ENCODE results near the gene MAPK8IP1. TPM values are rescaled to one million over a fixed set of nuclear protein-coding genes. Genes with fewer than 3 reads are reported as not detected.

The MAPK8IP1 gene
- total RNA-seq, 4 donors from 2014 or later, result 4.6 to 6.5 (median 5.4) TPM

- no peak for TF ChIP-seq POLR2A (IDR thresholded peaks at IDR 0.05)
- TF ChIP-seq CTCF (IDR thresholded peaks at IDR 0.05), result no peak
- intact Hi-C loops (cut with DNase I; ENCODE audit: low total_unique reads), result no loop called here
- DNase-seq (ENCODE audit: low spot score in 2 of 2), result peak in 1 of 2 donors; percentile 74
- 13 to 24% methylated on average over 1 of the region's 1 CpG for WGBS, 2 donors
- H3K4me3 ChIP-seq (ENCODE audit: low read depth, poor library complexity, severe bottlenecking), result no peak overlapping the region
These were observed 32.7 kb upstream of the MAPK8IP1 start for GRCh38 chr11:45852712-45853101.

GRCh38 chr11:45853332-45854219 is 31.9 kb upstream of the MAPK8IP1 start:
- intact Hi-C loops (cut with DNase I; ENCODE audit: low total_unique reads), result no loop called here
- no peak overlapping the region for H3K4me3 ChIP-seq (ENCODE audit: low read depth, poor library complexity, severe bottlenecking)
- DNase-seq (ENCODE audit: low spot score in 2 of 2), result peak in 1 of 2 donors; percentile 77
- WGBS, 2 donors, result 66 to 67% methylated on average over 7 of the region's 7 CpGs
- TF ChIP-seq CTCF (IDR thresholded peaks at IDR 0.05) (no peak), POLR2A (IDR thresholded peaks at IDR 0.05) (no peak)

- H3K4me3 ChIP-seq (ENCODE audit: low read depth, poor library complexity, severe bottlenecking), result no peak overlapping the region
- 46 to 56% methylated on average over 5 of the region's 5 CpGs for WGBS, 2 donors
- DNase-seq (ENCODE audit: low spot score in 2 of 2), result peak in 1 of 2 donors; percentile 73
- intact Hi-C loops (cut with DNase I; ENCODE audit: low total_unique reads), result no loop called here
- TF ChIP-seq POLR2A (IDR thresholded peaks at IDR 0.05), result no peak
- no peak for TF ChIP-seq CTCF (IDR thresholded peaks at IDR 0.05)
These were observed 30.1 kb upstream of the MAPK8IP1 start for GRCh38 chr11:45855308-45855707.

GRCh38 chr11:45856044-45856468 is 29.4 kb upstream of the MAPK8IP1 start:
- WGBS, 2 donors, result 42 to 60% methylated on average over 6 of the region's 6 CpGs
- TF ChIP-seq CTCF (IDR thresholded peaks at IDR 0.05) (no peak), POLR2A (IDR thresholded peaks at IDR 0.05) (no peak)
- peak in 1 of 2 donors; percentile 36 for DNase-seq (ENCODE audit: low spot score in 2 of 2)
- intact Hi-C loops (cut with DNase I; ENCODE audit: low total_unique reads), result no loop called here
- no peak overlapping the region for H3K4me3 ChIP-seq (ENCODE audit: low read depth, poor library complexity, severe bottlenecking)

- WGBS, 2 donors, result 0 to 5% methylated on average over 2 of the region's 2 CpGs
- H3K4me3 ChIP-seq (ENCODE audit: low read depth, poor library complexity, severe bottlenecking), result no peak overlapping the region
These were observed 27.4 kb upstream of the MAPK8IP1 start for GRCh38 chr11:45857961-45858474.

More at GRCh38 chr11:45857961-45858474, 27.4 kb upstream of the MAPK8IP1 start:
- peak; percentile 63 to 87 for DNase-seq (ENCODE audit: low spot score in 2 of 2)
- no peak for TF ChIP-seq CTCF (IDR thresholded peaks at IDR 0.05)
- TF ChIP-seq POLR2A (IDR thresholded peaks at IDR 0.05), result no peak
- intact Hi-C loops (cut with DNase I; ENCODE audit: low total_unique reads), result no loop called here

Measured in lower leg skin (tissue), 4 donors.